HK-2 (cell line): Measurements from ENCODE around the gene TNF.

ENCODE experiments used
- DNase-seq: peaks from one replicate; pipeline ENCODE4 v3.0.0-alpha.2; 2018; ENCODE audit not compliant: unreplicated experiment

The TNF gene

GRCh38 chr6:31544676-31545075 lies 30.7 kb upstream of the TNF start:
- DNase-seq: no peak

- DNase-seq: no peak
Observed at GRCh38 chr6:31545291-31545690, 30.1 kb upstream of the TNF start.

DNA sequence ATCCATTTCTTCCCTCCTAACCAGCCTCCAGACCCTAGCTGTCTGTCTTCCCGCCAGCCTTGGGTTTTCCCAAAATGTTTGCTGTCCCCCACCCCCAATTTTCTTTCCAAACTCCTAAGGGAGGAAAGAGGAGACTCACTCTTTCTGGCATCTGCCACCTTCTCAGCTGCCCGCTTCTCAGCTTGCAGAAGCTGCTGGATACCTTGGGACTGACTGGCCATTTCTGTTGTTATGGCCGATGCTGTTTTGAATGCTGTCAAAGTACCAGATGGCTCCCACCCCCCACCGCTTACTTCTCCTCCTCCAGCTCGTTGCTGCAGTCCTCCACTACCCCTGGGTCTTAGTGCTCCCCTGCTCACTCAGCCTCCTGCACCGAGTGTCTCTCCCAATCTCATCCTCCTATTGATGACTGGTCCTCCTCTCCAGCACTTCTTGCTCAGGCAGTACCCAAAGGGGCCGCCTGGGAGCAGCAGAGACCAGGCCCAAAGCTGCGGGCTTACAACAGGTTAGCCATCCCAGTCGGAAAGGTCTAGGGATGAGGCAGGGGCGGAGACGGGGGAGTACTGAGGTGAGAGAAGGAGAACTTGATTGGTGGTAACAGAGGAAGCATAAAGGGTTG lies 28.9 kb upstream of the TNF start, which contains the start of gene ATP6V1G2:
Gene ATP6V1G2 (minus strand): TSS at position 270 of the 619 bp plus-strand sequence. CDS start 49 bp downstream, at position 221.
- peak; percentile 86 for DNase-seq

DNA sequence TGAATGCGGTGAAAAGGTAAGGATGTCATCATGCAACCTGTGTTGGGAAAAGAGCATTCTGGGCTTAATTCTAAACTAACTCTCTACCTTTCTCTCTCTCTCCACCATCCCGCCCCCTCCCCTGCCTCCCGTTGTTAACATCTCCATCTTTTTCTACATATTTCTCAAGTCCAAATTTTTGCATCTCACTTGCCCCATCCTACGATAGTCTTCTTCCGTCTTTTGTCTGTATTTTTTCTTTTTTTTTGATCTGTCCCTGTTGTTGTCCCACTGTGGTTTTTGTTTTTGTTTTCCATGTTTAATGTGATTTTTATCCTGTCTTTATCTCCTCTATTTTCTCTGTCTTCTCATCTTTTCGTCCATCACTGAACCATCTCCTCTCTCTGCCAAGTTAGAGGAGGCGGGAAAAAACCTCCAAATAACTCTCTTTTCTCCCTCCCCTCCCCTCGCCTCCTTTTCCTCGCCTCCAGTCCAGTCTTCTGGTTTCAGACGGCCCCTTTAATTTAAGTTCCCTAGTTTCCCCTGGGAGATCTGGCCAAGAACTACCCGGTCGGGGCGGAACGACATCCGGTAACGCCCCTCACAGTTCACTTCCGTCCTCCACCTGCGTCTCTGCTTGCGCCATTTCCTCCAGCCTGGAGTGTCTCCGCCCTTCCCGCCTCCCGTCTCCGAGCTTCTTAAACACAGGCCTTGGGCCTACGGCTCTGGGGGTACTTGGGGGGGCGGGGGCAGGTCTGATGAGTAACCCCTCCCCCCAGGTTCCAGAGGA lies 28.2 kb upstream of the TNF start, which contains the start of gene NFKBIL1:
Gene NFKBIL1 (plus strand): TSS at position 651 of the 769 bp plus-strand sequence. CDS start 87 bp downstream, at position 738.
- peak; percentile 95 for DNase-seq

DNA sequence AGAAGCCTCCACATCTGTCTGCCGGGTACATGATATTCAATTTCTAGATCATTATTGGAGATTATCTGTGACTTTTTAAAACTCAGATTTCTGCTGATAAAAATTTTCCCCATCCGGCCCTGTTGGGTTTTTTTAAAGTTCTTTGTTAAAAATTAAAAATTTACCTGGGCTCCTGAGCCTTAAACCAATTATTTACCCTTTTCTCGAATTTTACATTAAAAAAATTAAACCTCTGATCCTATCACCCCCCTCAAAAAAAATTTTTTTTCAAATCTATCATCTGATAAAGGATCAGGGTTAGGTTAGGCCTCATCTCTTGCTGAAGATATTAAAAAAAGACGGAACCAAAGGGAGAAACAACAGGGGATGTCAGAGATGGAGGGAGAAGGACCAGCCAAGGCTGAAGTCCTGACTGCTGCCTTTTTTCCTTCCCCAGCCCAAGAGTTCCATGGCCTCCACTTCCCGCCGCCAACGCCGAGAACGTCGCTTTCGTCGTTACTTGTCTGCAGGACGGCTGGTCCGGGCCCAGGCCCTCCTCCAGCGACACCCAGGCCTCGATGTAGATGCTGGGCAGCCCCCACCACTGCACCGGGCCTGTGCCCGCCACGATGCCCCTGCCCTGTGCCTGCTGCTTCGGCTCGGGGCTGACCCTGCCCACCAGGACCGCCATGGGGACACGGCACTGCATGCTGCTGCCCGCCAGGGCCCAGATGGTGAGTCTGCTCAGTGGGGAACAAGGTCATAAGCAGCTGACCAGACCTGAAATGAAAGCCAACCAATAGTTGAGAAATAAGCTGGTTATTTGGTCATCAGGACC lies 27.4 kb upstream of the TNF start:
- no peak for DNase-seq

DNA sequence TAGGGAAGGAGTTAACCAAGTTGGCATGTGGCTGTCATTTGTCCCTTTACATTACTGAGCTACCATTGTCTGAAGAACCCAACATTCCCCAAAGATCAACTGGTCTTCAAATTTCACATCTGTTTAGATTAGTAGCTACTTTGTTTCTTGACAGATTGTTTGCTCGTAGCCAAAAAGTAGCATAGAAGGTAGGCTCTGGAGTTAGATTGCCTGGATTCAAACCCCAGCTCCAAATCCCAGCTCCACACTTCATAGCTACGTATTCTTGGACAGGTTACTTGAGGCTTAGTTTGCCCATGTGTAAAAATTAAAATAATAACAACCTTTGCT lies 26.9 kb upstream of the TNF start:
- DNase-seq: no peak

GRCh38 chr6:31551371-31551770 lies 24.0 kb upstream of the TNF start:
- DNase-seq: peak; percentile 58

GRCh38 chr6:31556307-31556706 lies 19.1 kb upstream of the TNF start:
- DNase-seq: no peak

- no peak for DNase-seq
Observed at GRCh38 chr6:31557443-31558317, 17.7 kb upstream of the TNF start.

GRCh38 chr6:31558318-31558625 lies 17.1 kb upstream of the TNF start:
- DNase-seq: no peak

DNA sequence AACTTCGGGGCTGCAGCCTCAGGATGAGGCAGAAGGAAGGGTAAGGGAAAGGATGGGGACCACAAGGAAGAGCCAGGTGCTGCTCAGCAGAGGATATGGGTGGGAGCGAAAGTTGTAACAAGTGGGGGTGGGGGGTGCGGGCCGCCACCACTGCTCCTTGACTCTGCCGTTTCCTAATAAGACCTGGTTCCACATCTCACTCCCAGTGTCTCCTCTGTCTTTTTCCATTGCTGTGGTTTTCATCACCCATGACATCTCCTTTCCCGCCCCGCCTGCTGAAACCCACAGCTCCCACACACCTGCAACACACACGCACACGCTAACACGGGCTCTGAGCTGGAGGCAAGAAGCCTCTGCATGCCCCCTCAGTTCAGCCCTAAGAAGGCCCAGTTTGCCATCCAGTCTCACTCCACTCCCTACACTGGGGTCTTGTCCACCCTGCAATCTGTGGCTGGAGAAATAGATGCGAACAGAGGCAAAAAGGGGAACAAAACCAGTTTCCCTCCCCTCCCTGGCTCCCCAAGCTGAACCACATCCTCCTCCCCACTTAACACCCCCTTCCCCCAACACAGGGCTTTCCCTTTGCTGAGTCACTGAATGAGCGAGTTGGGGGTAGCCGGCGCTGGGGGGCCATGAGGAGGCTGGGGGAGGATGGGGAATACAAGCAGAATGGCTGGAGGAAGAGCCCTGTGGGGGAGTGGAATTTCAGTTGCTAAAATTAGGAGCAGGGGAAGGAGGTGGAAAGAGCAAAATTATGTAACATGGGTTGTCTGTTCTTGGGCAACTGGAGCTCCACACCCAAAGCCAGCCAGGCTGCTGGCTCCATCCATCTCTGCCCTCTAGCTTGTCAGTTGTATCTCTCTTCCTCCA lies 16.5 kb upstream of the TNF start:
- no peak for DNase-seq

GRCh38 chr6:31559606-31559957 lies 15.8 kb upstream of the TNF start:
- DNase-seq: no peak

- DNase-seq: peak; percentile 86
Observed at GRCh38 chr6:31559958-31560696, 15.2 kb upstream of the TNF start.

DNA sequence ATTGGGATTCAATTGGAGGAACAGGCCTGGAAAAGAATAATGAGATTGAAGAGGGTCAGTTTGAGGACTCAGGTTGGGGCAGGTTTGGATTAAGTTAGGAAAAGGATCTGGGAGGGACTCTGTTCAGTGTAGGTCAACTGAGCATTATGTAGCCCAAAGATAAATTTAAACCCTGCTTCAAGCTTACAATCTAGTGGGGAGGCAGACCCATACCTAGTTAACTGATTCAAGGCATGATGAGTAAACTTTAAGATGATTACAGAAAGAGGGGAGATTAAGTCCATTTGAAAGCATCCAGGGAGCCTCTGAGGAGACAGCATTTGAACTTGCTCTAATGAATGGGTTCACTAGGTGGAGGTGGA lies 14.7 kb upstream of the TNF start:
- DNase-seq: no peak

DNA sequence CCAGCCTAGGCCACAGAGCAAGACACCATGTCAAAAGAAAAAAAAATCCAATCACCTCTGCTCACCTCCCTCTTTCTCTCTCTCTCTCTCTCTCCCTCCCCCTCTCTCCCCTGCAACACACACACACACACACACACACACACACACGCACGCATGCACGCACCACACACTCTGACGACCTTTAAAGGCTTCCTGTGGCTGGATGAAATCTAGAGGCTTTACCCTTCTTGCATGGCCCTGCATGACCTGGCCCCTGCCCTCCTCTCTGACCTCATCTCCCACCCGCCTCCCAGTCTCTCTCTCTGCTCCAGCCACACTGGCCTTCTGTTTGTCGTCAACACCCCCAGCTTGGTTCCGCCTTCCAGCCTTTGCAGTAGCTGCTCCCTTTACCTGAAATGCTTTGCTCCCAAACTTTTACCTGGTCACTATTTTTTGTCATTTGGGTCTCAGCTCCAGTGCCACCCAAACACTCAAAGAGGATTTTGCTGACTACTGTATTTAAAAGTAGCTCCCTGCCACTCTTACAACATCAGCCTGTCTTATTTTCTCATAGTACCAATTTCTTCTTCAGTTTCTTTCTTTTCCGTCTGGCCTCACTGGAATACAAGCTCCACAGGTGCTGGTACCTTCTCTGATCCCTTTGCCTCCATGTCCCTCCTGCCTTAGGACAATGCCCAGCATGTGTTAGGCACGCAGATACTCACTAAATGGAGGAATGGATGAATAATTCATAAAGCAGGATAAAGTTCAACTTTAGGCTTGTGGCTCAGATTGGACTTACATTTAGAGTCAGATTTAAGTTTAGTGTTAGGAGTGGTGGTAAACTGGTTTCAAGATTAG lies 7.6 kb upstream of the TNF start:
- DNase-seq: no peak

DNA sequence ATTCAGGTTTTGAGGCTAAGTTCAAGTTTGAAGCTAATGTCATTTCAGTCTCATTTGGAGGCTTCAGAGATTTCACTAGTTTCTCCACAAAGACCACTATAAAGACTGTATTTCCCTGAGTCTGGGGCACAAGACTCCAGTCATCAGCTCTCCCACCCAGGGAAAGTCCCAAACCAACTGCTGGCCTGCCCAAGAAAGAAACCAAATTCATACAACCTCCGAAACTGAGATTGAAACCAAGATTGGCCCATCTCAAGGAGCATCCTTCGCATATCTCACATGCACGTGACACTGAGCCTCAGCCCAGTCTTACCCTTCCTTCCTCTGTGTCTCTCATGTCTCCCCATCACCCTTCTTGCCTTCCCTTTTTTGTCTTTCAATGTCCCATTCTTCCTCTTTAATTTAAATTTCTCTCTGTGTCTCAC lies 6.8 kb upstream of the TNF start:
- no peak for DNase-seq

DNA sequence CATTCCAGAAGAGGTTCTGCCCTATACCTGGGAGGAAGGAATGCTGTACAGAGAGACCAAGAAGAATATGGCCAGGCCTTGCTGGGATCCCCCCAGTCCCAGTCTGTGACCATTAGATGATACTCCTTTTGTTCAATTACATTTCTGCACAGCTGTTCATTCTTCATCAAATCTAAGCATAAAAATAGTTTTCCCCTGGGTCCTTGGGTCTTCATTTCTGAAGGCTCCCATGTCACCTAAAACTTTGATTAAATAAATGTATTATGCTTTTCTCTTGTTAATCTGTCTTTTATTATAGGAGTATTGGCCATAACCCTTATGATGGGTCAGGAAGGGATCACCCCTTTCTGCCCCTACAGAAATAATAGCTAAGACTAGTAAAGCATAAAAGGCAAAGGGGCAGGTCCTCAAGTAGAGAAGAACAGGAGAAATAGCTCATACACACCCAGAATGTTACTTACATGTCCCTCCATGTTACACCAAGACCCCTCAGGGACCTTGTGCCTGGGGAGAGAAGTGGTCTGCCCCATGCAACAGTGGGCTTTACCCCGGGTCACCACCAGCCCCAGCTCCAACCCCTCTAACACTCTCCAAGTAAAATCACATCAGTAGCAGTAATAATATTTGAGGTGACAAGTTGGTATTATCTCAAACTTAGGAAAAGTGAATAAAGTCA lies 5.4 kb upstream of the TNF start:
- DNase-seq: no peak

DNA sequence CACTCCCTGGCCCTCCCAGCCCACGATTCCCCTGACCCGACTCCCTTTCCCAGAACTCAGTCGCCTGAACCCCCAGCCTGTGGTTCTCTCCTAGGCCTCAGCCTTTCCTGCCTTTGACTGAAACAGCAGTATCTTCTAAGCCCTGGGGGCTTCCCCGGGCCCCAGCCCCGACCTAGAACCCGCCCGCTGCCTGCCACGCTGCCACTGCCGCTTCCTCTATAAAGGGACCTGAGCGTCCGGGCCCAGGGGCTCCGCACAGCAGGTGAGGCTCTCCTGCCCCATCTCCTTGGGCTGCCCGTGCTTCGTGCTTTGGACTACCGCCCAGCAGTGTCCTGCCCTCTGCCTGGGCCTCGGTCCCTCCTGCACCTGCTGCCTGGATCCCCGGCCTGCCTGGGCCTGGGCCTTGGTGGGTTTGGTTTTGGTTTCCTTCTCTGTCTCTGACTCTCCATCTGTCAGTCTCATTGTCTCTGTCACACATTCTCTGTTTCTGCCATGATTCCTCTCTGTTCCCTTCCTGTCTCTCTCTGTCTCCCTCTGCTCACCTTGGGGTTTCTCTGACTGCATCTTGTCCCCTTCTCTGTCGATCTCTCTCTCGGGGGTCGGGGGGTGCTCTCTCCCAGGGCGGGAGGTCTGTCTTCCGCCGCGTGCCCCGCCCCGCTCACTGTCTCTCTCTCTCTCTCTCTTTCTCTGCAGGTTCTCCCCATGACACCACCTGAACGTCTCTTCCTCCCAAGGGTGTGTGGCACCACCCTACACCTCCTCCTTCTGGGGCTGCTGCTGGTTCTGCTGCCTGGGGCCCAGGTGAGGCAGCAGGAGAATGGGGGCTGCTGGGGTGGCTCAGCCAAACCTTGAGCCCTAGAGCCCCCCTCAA lies 3.1 kb upstream of the TNF start, which contains the start of gene LTA:
Gene LTA (plus strand): TSS at position 249 of the 871 bp plus-strand sequence. CDS start 454 bp downstream, at position 703.
- no peak for DNase-seq
